ENCODE data around the gene HDAC9.
"Not testable (repeated sequence)": the region's sequence is repeated elsewhere in the genome, so short reads cannot be mapped to it uniquely, and the experiment has no call there.

HDAC9 gene

GRCh38 chr7:18727115-18727870 lies 231.7 kb downstream of the HDAC9 start:
- no peak for DNase-seq (ENCODE audit: low spot score)

GRCh38 chr7:18736012-18736411 lies 240.5 kb downstream of the HDAC9 start:
- DNase-seq (ENCODE audit: low spot score), result not testable (repeated sequence)

GRCh38 chr7:18740579-18740988 lies 245.0 kb downstream of the HDAC9 start:
- DNase-seq (ENCODE audit: low spot score), result no peak

- no peak for DNase-seq (ENCODE audit: low spot score)
Measured at GRCh38 chr7:18753972-18754610, 258.5 kb downstream of the HDAC9 start.

- no peak for DNase-seq (ENCODE audit: low spot score)
Measured at GRCh38 chr7:18754766-18755165, 259.2 kb downstream of the HDAC9 start.

DNA sequence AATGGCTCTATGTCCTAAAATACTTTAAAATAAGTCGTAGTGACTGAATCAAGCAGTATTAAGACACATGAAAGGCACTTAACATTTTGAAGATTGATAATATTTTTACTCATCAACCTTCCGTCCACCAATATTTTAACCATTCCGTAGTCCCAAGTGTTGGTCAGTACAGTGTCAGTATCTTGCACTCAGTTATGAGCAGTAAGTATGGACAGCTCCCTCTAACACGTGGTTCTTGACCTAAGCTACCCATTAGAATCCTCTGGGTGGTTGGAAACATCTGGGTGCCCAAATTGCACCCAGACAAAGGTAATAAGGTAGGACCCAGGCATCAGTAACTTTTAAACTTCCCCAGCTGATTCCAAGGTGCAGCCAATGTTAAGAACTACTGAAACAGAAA lies 260.2 kb downstream of the HDAC9 start:
- DNase-seq (ENCODE audit: low spot score), result no peak

DNA sequence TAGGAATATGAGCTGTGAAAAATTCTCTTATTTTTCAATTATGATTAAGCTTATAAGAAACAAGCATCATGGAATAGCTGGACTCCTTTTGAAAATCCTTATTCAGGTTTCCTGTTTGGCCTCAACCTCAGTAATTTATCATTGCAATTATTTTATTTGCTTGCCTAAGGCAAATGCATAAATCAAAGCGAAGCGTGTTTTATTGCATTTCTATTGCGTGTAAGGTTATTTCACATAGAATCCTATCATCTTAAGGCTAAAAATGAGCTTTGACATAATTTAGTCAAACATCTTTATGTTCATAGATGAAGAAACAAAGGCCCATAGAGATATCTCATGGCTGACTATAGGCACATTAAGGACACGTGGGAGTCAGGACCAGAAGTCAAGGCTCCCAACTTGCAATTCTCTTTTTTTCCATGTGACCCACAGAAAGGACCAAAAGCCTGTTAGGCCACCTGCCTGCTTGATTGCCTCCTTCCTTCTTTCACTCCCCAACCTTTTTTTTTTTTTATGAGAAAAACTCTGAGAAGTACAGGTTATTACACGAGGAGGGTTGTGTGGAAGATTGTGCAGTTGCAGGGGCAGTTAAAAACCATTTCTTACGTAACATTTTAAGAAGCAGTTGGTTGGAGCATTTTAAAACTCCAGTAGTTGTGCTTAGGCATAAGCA lies 261.0 kb downstream of the HDAC9 start:
- DNase-seq (ENCODE audit: low spot score), result no peak

DNA sequence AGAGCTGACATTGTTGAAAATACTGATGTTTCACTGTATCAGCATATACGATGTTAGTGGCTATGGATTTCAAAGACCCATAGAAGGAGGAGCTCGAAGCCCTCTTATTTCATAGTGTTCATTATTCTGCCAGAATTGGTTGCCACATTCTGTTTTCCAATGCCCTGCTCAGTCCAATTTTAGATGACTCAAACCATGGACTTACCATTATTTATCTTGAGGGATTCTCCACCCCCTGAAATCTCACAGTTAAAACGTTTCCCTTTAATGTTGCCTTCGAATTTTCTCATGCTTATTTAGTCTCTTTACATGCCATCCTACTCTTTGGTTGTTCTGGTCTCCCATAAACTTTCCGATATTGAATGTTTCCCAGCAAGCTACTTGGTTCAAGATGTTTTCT lies 264.5 kb downstream of the HDAC9 start:
- no peak for DNase-seq (ENCODE audit: low spot score)

DNA sequence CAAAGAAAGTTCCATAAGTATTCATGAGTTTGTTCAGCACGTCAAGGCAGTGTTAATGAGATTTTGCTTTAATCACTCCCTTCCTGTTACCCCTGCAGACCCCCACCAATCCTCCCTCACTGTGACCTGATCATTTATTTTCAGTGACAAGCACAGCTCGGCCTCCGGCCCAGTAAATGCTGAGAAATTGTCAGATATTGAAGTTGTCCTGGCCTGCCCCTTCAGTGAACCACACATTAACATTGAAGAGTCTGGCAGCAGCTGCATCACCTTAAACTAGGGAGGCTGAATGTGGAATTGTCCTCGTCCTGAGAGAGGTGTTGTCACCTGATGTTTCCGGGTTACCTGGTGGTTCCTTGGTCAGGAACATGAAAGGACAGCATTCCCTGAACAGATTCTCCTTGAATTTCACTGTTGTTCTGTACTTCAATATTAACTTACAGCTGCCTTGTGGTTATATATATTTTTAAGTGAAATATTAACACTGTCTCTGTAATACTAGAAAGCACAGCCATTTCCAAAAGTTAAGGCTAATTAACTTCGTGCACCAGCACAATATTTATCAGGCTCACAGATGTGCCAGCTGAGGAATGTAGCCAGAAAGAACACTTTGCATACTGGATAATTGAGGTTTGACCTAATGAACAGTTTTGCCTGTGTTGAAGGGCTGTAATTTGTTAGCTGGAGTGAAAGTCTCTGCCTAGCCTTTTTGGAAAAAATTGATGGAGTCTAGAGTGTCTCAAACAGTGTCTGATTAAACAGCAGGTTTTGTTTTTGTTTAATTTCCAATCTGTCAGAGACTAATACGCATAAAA lies 265.3 kb downstream of the HDAC9 start:
- DNase-seq (ENCODE audit: low spot score), result no peak

DNA sequence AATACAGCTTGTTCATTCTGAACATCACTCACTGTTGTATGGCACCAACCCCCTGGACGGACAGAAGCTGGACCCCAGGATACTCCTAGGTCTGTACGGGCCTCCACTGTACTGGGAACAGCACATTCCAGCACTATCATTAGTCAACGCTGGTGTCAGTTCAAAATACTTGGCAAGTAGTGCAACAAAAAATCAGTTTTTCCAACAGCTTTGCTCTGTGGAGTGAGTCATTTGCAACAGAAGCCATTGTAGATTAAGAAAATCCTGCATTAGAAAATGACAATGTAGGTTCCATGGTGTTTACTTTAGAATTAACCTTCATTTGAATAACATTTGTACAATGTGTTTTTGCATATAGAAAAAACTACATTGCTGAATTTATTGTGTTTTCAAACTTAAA lies 266.6 kb downstream of the HDAC9 start:
- no peak for DNase-seq (ENCODE audit: low spot score)

- DNase-seq (ENCODE audit: low spot score), result no peak
Measured at GRCh38 chr7:18768256-18768655, 272.7 kb downstream of the HDAC9 start.

GRCh38 chr7:18770154-18770811 lies 274.7 kb downstream of the HDAC9 start:
- no peak for DNase-seq (ENCODE audit: low spot score)

DNA sequence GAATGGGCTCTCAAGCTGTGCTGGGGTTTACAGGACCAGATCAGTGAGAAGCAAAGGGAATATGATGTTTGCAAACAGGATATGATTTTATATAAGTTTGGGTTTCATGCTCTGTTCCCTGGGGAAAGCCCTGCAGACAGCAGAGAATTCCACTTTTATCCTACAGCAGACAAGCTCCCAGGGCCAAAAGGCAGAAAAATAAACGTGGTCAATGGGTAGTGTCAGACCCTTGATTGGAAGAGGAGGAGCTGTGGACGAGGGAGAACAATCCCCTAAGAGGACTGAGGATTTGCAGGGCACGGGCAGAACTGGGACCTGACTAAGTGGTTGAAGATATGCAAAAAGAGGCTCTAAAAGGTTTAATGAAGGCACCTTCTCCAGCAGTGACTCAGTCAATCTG lies 275.3 kb downstream of the HDAC9 start:
- DNase-seq (ENCODE audit: low spot score), result no peak

DNA sequence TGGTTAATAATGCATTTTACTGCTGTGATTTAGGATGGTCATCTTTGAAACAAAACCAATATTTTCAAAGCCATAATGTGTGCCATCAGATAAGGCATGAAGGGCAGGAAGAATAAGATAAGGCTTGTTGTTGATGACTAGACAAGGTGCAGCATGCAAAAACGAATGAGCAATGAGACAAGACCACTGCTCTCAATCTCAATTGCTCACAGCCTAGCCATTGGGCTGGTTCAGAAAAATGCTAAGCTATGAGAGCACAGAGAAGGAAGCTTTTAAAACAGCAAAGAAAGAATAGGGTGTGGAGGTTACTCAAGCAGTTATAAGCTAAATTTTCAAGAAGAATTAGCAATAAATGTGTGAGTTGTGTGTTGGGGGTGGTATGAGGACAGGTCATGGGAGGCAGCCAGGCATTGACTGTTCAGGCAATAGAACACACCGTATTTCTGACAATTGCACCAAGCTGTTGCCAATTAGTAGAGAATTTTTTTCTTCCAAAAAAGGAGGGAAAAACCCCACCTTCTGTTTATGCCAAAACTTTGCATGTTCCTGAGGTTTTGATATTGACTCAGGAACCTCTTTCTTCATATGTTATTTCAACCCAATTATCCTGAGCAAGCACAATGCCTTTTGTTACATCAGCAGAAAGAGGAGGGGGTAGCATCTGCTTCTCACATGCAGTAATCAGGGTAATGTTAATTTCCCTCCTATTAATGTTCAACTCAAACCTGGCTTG lies 276.5 kb downstream of the HDAC9 start:
- DNase-seq (ENCODE audit: low spot score), result no peak

DNA sequence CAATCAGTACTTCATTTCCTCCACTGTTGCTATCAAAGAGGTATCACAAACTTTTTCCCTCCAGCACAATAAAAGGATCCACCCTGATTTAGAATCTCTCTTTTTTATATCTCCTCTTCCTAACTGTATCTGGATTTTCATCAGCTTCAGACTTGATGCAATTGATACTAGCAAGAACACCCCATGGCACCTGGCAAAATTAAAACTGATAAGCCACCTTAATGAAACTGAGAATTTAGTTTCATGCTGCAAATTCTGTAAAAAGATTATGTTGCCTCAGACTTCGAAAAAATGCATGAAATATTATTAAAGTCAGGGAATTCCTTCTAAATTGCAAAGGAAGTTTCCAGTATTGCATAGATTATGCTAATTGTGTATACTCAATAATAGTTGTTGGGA lies 277.0 kb downstream of the HDAC9 start:
- DNase-seq (ENCODE audit: low spot score), result no peak

DNA sequence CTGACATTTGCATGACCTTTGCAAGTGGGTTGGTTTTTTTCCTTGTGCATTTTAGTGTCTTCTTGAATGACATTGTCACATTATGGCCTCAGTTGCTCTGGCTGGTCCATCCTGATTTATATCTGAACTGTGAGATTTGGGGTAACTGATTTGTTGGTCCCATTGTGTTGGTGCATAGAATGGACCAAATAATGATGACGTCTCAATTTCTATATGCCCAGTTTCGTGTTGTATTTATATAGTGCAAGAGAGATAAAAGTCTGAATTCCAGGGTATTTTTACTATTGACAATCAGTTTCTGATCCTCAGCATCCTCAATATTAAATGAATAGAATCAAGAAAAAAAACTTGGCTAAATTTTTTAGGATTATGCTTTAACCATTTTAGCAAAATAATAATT lies 281.8 kb downstream of the HDAC9 start:
- no peak for DNase-seq (ENCODE audit: low spot score)

GRCh38 chr7:18778594-18778993 lies 283.0 kb downstream of the HDAC9 start:
- DNase-seq (ENCODE audit: low spot score), result no peak

DNA sequence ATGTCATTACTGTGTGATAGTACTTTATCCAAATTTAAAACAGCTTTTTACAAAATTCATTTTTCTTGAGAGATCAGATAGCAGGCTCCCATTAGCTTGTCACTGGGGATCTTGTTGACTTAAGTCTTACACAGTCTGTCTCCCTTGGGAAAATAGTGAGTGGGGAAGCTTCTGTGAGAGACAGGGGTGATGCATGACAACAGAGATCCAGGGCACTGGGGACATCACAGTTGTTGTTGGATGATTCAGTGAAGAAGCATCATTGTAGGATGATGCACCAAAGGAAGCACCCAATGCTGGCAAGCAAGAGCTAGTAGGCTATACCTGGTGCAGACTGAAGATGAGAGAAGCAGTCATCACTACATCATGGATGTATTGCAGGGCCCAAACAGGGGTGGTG lies 284.7 kb downstream of the HDAC9 start:
- DNase-seq (ENCODE audit: low spot score), result no peak

DNA sequence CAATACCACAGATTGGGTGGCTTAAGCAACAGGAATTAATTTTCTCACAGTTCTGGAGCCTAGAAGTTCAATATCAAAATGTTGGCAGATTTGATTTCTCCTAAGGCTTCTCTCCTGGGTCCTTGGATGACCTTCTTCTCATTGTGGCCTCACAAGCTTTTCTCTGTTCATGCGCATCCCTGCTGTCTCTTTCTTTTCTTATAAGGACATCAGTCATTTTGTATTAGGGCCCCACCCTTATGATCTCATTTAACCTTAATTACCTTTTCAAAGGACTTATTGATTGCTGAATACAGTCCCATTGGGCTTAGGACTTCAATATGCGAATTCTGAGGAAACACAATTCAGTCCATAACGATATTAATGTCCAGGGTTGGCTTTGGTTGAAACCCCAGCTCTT lies 285.4 kb downstream of the HDAC9 start:
- no peak for DNase-seq (ENCODE audit: low spot score)

- no peak for DNase-seq (ENCODE audit: low spot score)
Measured at GRCh38 chr7:18786196-18786727, 290.7 kb downstream of the HDAC9 start.

DNA sequence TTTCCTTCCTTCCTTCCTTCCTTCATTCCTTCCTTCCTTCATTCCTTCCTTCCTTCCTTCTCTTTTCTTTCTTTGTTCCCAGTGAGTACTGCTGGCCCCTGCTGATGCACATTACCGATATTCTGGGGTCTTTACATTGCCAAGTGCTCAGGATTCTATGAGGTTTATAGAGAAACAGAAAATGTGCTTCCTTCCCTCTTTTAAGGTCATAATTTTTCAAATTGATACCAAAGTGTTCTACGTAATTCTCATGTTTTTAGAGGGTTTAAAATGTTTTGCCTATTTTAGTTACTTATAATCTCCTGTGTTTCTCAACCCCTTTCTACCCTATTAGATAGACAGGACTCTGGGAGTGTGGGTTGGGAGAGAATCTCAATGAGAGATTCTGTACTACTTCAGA lies 291.2 kb downstream of the HDAC9 start:
- no peak for DNase-seq (ENCODE audit: low spot score)
